HepG2 (cell line): Measurements from ENCODE around the gene TOR4A. TPM values are rescaled to one million over a fixed set of nuclear protein-coding genes. Genes with fewer than 3 reads are reported as not detected.

Experiments used
- ARID4A ChIP-seq: sonication (generic); formaldehyde crosslinking; IDR thresholded peaks from 2 replicates; pipeline ENCODE4 v1.5.0; 2020; ENCODE audit warnings: mild to moderate bottlenecking, missing genetic modification reagents, borderline replicate concordance
- HNF4G ChIP-seq, 2 experiments: sonication (generic) in 1 of 2; formaldehyde crosslinking in 1 of 2; IDR thresholded peaks; 2 replicates each; pipeline versions ENCODE4 v1.4.0 to v1.6.1; 2011 to 2020; ENCODE audit warnings: borderline replicate concordance in 2 of 2, low read depth in 2 of 2, mild to moderate bottlenecking in 2 of 2, low read length in 1 of 2, missing genetic modification reagents in 1 of 2, moderate library complexity in 1 of 2
- LRRFIP1 ChIP-seq: sonication (generic); formaldehyde crosslinking; conservative IDR thresholded peaks from 2 replicates; pipeline ENCODE4 v1.4.0; 2020; ENCODE audit warnings: missing genetic modification reagents
- NFYC ChIP-seq: IDR thresholded peaks from 2 replicates; pipeline ENCODE4 v1.6.1; 2016; ENCODE audit warnings: missing genetic modification reagents, missing compliant biosample characterization
- ZBTB14 ChIP-seq: sonication (generic); formaldehyde crosslinking; IDR thresholded peaks from 2 replicates; pipeline ENCODE4 v1.4.0; 2020; ENCODE audit warnings: missing genetic modification reagents
- ZNF160 ChIP-seq: sonication (generic); formaldehyde crosslinking; IDR thresholded peaks from 2 replicates; pipeline ENCODE4 v1.8.0; 2022; ENCODE audit warnings: mild to moderate bottlenecking, inconsistent platforms, missing genetic modification reagents
- ZNF235 ChIP-seq: sonication (generic); formaldehyde crosslinking; IDR thresholded peaks from 2 replicates; pipeline ENCODE4 v1.8.1; 2023; ENCODE audit warnings: mild to moderate bottlenecking, missing genetic modification reagents, borderline replicate concordance
- ZNF354B ChIP-seq: sonication (generic); formaldehyde crosslinking; IDR thresholded peaks from 2 replicates; pipeline ENCODE4 v1.8.0; 2022; ENCODE audit warnings: mild to moderate bottlenecking, missing genetic modification reagents
- ZNF44 ChIP-seq: sonication (generic); formaldehyde crosslinking; IDR thresholded peaks from 2 replicates; pipeline ENCODE4 v1.5.1; 2020; ENCODE audit warnings: mild to moderate bottlenecking, missing genetic modification reagents
- ZNF546 ChIP-seq: sonication (generic); formaldehyde crosslinking; conservative IDR thresholded peaks from 2 replicates; pipeline ENCODE4 v1.8.1; 2023; ENCODE audit warnings: mild to moderate bottlenecking, missing genetic modification reagents
- ZNF609 ChIP-seq: sonication (generic); formaldehyde crosslinking; IDR thresholded peaks from 2 replicates; pipeline ENCODE4 v1.4.0; 2020; ENCODE audit warnings: mild to moderate bottlenecking, missing genetic modification reagents, borderline replicate concordance
- ZNF749 ChIP-seq: sonication (generic); formaldehyde crosslinking; IDR thresholded peaks from 2 replicates; pipeline ENCODE4 v1.8.0; 2022; ENCODE audit warnings: mild to moderate bottlenecking, missing genetic modification reagents, moderate library complexity, borderline replicate concordance
- ZNF83 ChIP-seq: sonication (generic); formaldehyde crosslinking; IDR thresholded peaks from 2 replicates; pipeline ENCODE4 v1.4.0; 2020; ENCODE audit warnings: missing genetic modification reagents, mild to moderate bottlenecking, borderline replicate concordance
- ZSCAN9 ChIP-seq: IDR thresholded peaks from 2 replicates; pipeline ENCODE4 v1.6.1; 2016; ENCODE audit warnings: borderline replicate concordance
- polyA plus RNA-seq, 8 experiments: library from polyadenylated mRNA; depleted of rRNA in 3 of 8; stranded (reverse) in 7 of 8; unstranded in 1 of 8; fragments of >200 nt; fragmentation: Illumina TruSeq in 4 of 8; extraction: Trizol in 4 of 8; gene quantifications; 2 replicates each; pipeline versions ENCODE4 v1.2.1 to v1.2.3, GENCODE V29; 2011 to 2016; ENCODE audit warnings: low read depth in 4 of 8, missing spikeins in 1 of 8, mixed read lengths in 1 of 8; ENCODE audit not compliant: insufficient read depth in 1 of 8
- total RNA-seq, 5 experiments: library from RNA; depleted of rRNA; stranded (reverse); fragments of >200 nt; fragmentation: Illumina TruSeq; extraction: Trizol; gene quantifications; 2 replicates each; pipeline ENCODE4 v1.2.3, GENCODE V29; 2016; ENCODE audit warnings: low read depth in 1 of 5

Gene TOR4A
- total and polyA plus RNA-seq, 2 of the 13 experiments (the other 11 are each of a cell fraction or from before 2014, with no cell fraction given) = 11.1 to 14.2 TPM

- no peak for TF ChIP-seq ZBTB14 (CRISPR knock-in tag)
- no peak for TF ChIP-seq ZNF160
- TF ChIP-seq ZNF546 (CRISPR knock-in tag) = 0 out of 2 replicates have a peak, but pooled peaks have one; percentile 30
- TF ChIP-seq HNF4G (IDR thresholded peaks at IDR 0.05; ENCODE audit: borderline replicate concordance, low read depth, low read length) = peak; percentile 74
- peak; percentile 54; the same call in 1 of the 2 replicates for TF ChIP-seq HNF4G (CRISPR knock-in tag; IDR thresholded peaks at IDR 0.05; ENCODE audit: borderline replicate concordance, low read depth)
- no peak for TF ChIP-seq LRRFIP1 (CRISPR knock-in tag)
- TF ChIP-seq ZNF609 (CRISPR knock-in tag) = no peak
- no peak for TF ChIP-seq ZNF83 (CRISPR knock-in tag)
- no peak for TF ChIP-seq ZNF44
- TF ChIP-seq ZSCAN9 (CRISPR knock-in tag) = no peak
- TF ChIP-seq ZNF235 = 0 out of 2 replicates have a peak, but pooled peaks have one; percentile 49
- 0 out of 2 replicates have a peak, but pooled peaks have one; percentile 64 for TF ChIP-seq ARID4A
- TF ChIP-seq ZNF354B (CRISPR knock-in tag) = no peak
- no peak for TF ChIP-seq NFYC (CRISPR knock-in tag)
- TF ChIP-seq ZNF749 (CRISPR knock-in tag) = no peak
Observed at GRCh38 chr9:137241490-137242268, 35.8 kb upstream of the TOR4A start (continued).
